Activated CD4-positive, alpha-beta T cell treated with anti-CD3 and anti-CD28 coated beads for 36 hours (primary cell): ENCODE measurements around the gene RAF1. TPM values are rescaled to one million over a fixed set of nuclear protein-coding genes. Genes with fewer than 3 reads are reported as not detected.

Experiments
- ATAC-seq: fragments of 200-7000 bp; cut with Tn5 transposase; one replicate; pipeline ENCODE4 v1.10.0; 2021; ENCODE audit warnings: mild to moderate bottlenecking, moderate library complexity
- CTCF ChIA-PET: fragments of 350-600 bp; sonication (Branson Sonifier 250); formaldehyde crosslinking; loops from one replicate; lab custom pipeline; 2021; ENCODE audit warnings: antibody characterized with exemption; lab: Charles Lee
- POLR2A ChIA-PET: fragments of 350-600 bp; sonication (Branson Sonifier 250); formaldehyde crosslinking; loops from one replicate; lab custom pipeline; 2021; ENCODE audit warnings: antibody characterized with exemption, inconsistent platforms; lab: Charles Lee
- DNase-seq: peaks from one replicate; pipeline ENCODE4 v3.0.0-alpha.2; 2020
- H3K27ac Mint-ChIP-seq: one replicate; pipeline ENCODE4 v1.8.0; 2021; ENCODE audit warnings: mixed read lengths
- H3K27me3 Mint-ChIP-seq: one replicate; pipeline ENCODE4 v1.8.0; 2021; ENCODE audit warnings: mixed read lengths
- H3K36me3 Mint-ChIP-seq: one replicate; pipeline ENCODE4 v1.8.0; 2021; ENCODE audit warnings: low read depth, mixed read lengths
- H3K4me1 Mint-ChIP-seq: one replicate; pipeline ENCODE4 v1.8.0; 2021; ENCODE audit warnings: mixed read lengths
- H3K4me3 Mint-ChIP-seq: one replicate; pipeline ENCODE4 v1.8.0; 2021; ENCODE audit warnings: mild to moderate bottlenecking, moderate library complexity, mixed read lengths
- H3K9me3 Mint-ChIP-seq: one replicate; pipeline ENCODE4 v1.8.0; 2021; ENCODE audit warnings: low read depth, mixed read lengths
- intact Hi-C, 2 experiments: fragments of 100-400 bp; cut with DNase I in 1 of 2; cut with micrococcal nuclease in 1 of 2; formaldehyde crosslinking; loops; one replicate each; pipeline versions ENCODE4 v1.14.2 to v1.15.1; 2022 to 2024; cut with DNase I, micrococcal nuclease
- total RNA-seq, 2 experiments: library from RNA; stranded (reverse); gene quantifications; one replicate each; pipeline ENCODE4 v1.2.3, GENCODE V29; 2021

Gene RAF1
- total RNA-seq, 2 experiments from 2014 or later: 66.8 to 74.7 TPM

- DNase-seq (peak; percentile 50), ATAC-seq (peak; percentile 74)
- Mint-ChIP-seq H3K9me3 (peaks cover 2% of the 10 kb centered on the region), H3K36me3 (peaks cover 11% of the 10 kb centered on the region), H3K27ac (peak overlapping the region; percentile 71), H3K4me1 (peaks cover 65% of the 10 kb centered on the region), H3K4me3 (peak overlapping the region; percentile 21), H3K27me3 (peaks cover 3% of the 10 kb centered on the region)
- intact Hi-C loops: loop anchor here (2.0 to 5.0 kb wide), 2 partner anchors 46 to 47 kb away; no protein-coding TSS in a partner anchor
- ChIA-PET CTCF (interaction anchor here (0.7 to 1.5 kb wide), 2 partner anchors 16 to 160 kb away, joined by 3 to 6 read pairs; no protein-coding TSS in a partner anchor), POLR2A (interaction anchor here (1.0 kb wide), 1 partner anchor 46 kb away, joined by 3 read pairs; no protein-coding TSS in a partner anchor)
These were observed 103.3 kb downstream of the RAF1 start for GRCh38 chr3:12560505-12561190.

- ATAC-seq (no peak), DNase-seq (no peak)
- POLR2A ChIA-PET: interaction anchor here (0.7 to 1.1 kb wide), 2 partner anchors 48 to 860 kb away, joined by 3 read pairs; no protein-coding TSS in a partner anchor
- peaks cover 10% of the 10 kb centered on the region for H3K27me3 Mint-ChIP-seq
- CTCF ChIA-PET: no interaction called here
- peaks cover 3% of the 10 kb centered on the region for H3K36me3 Mint-ChIP-seq
- intact Hi-C loops: loop anchor here in 1 of 2 experiments (5.0 to 10.0 kb wide), 7 partner anchors 362 to 1618 kb away; partner anchors contain the start of genes LSM3, TAMM41, VGLL4 and XPC
- peak overlapping the region; percentile 56 for H3K27ac Mint-ChIP-seq
- no peaks in the 10 kb centered on the region for H3K9me3 Mint-ChIP-seq
- peaks cover 62% of the 10 kb centered on the region for H3K4me1 Mint-ChIP-seq
- H3K4me3 Mint-ChIP-seq: no peak overlapping the region
These were observed 104.4 kb downstream of the RAF1 start for GRCh38 chr3:12559520-12559919.

- ChIA-PET CTCF (interaction anchor here (1.7 kb wide), 1 partner anchor 104 kb away, joined by 7 read pairs; no protein-coding TSS in a partner anchor), POLR2A (interaction anchor here (0.8 to 1.1 kb wide), 3 partner anchors 13 to 75 kb away, joined by 3 to 5 read pairs (median 3); partner anchors contain the start of gene TSEN2)
- Mint-ChIP-seq H3K9me3 (no peaks in the 10 kb centered on the region), H3K4me3 (peak overlapping the region; percentile 87), H3K4me1 (peaks cover 60% of the 10 kb centered on the region), H3K36me3 (no peaks in the 10 kb centered on the region), H3K27me3 (peaks cover 16% of the 10 kb centered on the region), H3K27ac (no peak overlapping the region)
- ATAC-seq (no peak), DNase-seq (no peak)
- intact Hi-C loops: loop anchor here in 1 of 2 experiments (5.0 to 10.0 kb wide), 7 partner anchors 361 to 1619 kb away; partner anchors contain the start of genes LSM3, TAMM41, VGLL4 and XPC
These were observed 105.2 kb downstream of the RAF1 start for GRCh38 chr3:12558706-12559105.

- peak overlapping the region; percentile 92 for H3K27ac Mint-ChIP-seq
- ChIA-PET CTCF (interaction anchor here (1.7 kb wide), 1 partner anchor 105 kb away, joined by 7 read pairs; no protein-coding TSS in a partner anchor), POLR2A (interaction anchor here (0.6 to 1.0 kb wide), 4 partner anchors 12 to 238 kb away, joined by 3 to 5 read pairs (median 3); partner anchors contain the start of genes RAF1 and TSEN2)
- H3K36me3 Mint-ChIP-seq: no peaks in the 10 kb centered on the region
- ATAC-seq (no peak), DNase-seq (no peak)
- no peaks in the 10 kb centered on the region for H3K9me3 Mint-ChIP-seq
- H3K4me3 Mint-ChIP-seq: peak overlapping the region; percentile 87
- peaks cover 58% of the 10 kb centered on the region for H3K4me1 Mint-ChIP-seq
- intact Hi-C loops: loop anchor here (1.0 to 10.0 kb wide), 14 partner anchors 73 to 1620 kb away; partner anchors contain the start of genes RAF1 (in 2 of the 2), TSEN2 (in 2 of the 2), LSM3 (in 1 of the 2) and RPL32 (in 1 of the 2)
- peaks cover 22% of the 10 kb centered on the region for H3K27me3 Mint-ChIP-seq
These were observed 106.3 kb downstream of the RAF1 start for GRCh38 chr3:12557473-12558100.

GRCh38 chr3:12556690-12557472, 107.0 kb downstream of the RAF1 start, which contains the start of gene MKRN2:
Gene MKRN2, plus strand, starts transcription at chr3:12557087. Its CDS starts 64 bp downstream, at chr3:12557151.
- ATAC-seq (peak; percentile 86), DNase-seq (peak; percentile 91)
- peak within 1 kb of the TSS; percentile 87 for H3K4me3 Mint-ChIP-seq
- ChIA-PET CTCF (no interaction called here), POLR2A (interaction anchor here (1.0 kb wide), 1 partner anchor 107 kb away, joined by 3 read pairs; the partner anchor contains the start of gene RAF1)
- H3K27me3 Mint-ChIP-seq: peaks cover 22% of the 10 kb centered on the region
- no peaks in the 10 kb centered on the region for H3K9me3 Mint-ChIP-seq
- intact Hi-C loops: loop anchor here (1.0 to 10.0 kb wide), 14 partner anchors 73 to 1620 kb away; partner anchors contain the start of genes RAF1 (in 2 of the 2), TSEN2 (in 2 of the 2), LSM3 (in 1 of the 2) and RPL32 (in 1 of the 2)
- H3K36me3 Mint-ChIP-seq: no peaks in the 10 kb centered on the region
- H3K27ac Mint-ChIP-seq: peak within 1 kb of the TSS; percentile 92
- H3K4me1 Mint-ChIP-seq: peaks cover 51% of the 10 kb centered on the region

GRCh38 chr3:12556314-12556689, 107.6 kb downstream of the RAF1 start:
- H3K9me3 Mint-ChIP-seq: no peaks in the 10 kb centered on the region
- CTCF ChIA-PET: interaction anchor here (1.0 to 1.5 kb wide), 2 partner anchors 74 to 163 kb away, joined by 3 to 4 read pairs; no protein-coding TSS in a partner anchor
- POLR2A ChIA-PET: no interaction called here
- peak overlapping the region; percentile 87 for H3K4me3 Mint-ChIP-seq
- peaks cover 45% of the 10 kb centered on the region for H3K4me1 Mint-ChIP-seq
- ATAC-seq: no peak
- intact Hi-C loops: loop anchor here (2.0 to 10.0 kb wide), 10 partner anchors 108 to 1621 kb away; partner anchors contain the start of genes LSM3 (in 1 of the 2), RAF1 (in 1 of the 2), TAMM41 (in 1 of the 2) and VGLL4 (in 1 of the 2)
- H3K27ac Mint-ChIP-seq: peak overlapping the region; percentile 84
- H3K27me3 Mint-ChIP-seq: peaks cover 22% of the 10 kb centered on the region
- H3K36me3 Mint-ChIP-seq: no peaks in the 10 kb centered on the region
- DNase-seq: no peak

GRCh38 chr3:12553921-12554391, 110.0 kb downstream of the RAF1 start:
- peak; percentile 21 for DNase-seq
- Mint-ChIP-seq H3K36me3 (no peaks in the 10 kb centered on the region), H3K9me3 (no peaks in the 10 kb centered on the region), H3K27ac (no peak overlapping the region), H3K27me3 (peaks cover 24% of the 10 kb centered on the region), H3K4me3 (peak overlapping the region; percentile 78), H3K4me1 (peaks cover 21% of the 10 kb centered on the region)
- POLR2A ChIA-PET: interaction anchor here (1.0 kb wide), 1 partner anchor 78 kb away, joined by 3 read pairs; no protein-coding TSS in a partner anchor
- CTCF ChIA-PET: interaction anchor here (0.6 to 0.9 kb wide), 3 partner anchors 45 to 256 kb away, joined by 3 read pairs; no protein-coding TSS in a partner anchor
- ATAC-seq: no peak
- intact Hi-C loops: loop anchor here in 1 of 2 experiments (10.0 kb wide), 1 partner anchor 411 kb away; no protein-coding TSS in a partner anchor

GRCh38 chr3:12549971-12550760, 113.8 kb downstream of the RAF1 start:
- H3K4me1 Mint-ChIP-seq: no peaks in the 10 kb centered on the region
- no peaks in the 10 kb centered on the region for H3K36me3 Mint-ChIP-seq
- CTCF ChIA-PET: no interaction called here
- H3K27me3 Mint-ChIP-seq: peaks cover 17% of the 10 kb centered on the region
- ATAC-seq: no peak
- H3K27ac Mint-ChIP-seq: no peak overlapping the region
- POLR2A ChIA-PET: no interaction called here
- no peak for DNase-seq
- no peak overlapping the region for H3K4me3 Mint-ChIP-seq
- H3K9me3 Mint-ChIP-seq: no peaks in the 10 kb centered on the region
- intact Hi-C loops: loop anchor here in 1 of 2 experiments (10.0 kb wide), 1 partner anchor 415 kb away; no protein-coding TSS in a partner anchor

GRCh38 chr3:12545473-12545791, 118.5 kb downstream of the RAF1 start, which contains the start of gene MKRN2OS:
Gene MKRN2OS, minus strand, starts transcription at chr3:12545499. Its CDS starts 35 bp downstream, at chr3:12545464.
- no peaks in the 10 kb centered on the region for H3K9me3 Mint-ChIP-seq
- H3K27ac Mint-ChIP-seq: no peak within 1 kb of the TSS
- H3K4me1 Mint-ChIP-seq: no peaks in the 10 kb centered on the region
- ATAC-seq: no peak
- POLR2A ChIA-PET: no interaction called here
- H3K4me3 Mint-ChIP-seq: no peak within 1 kb of the TSS
- intact Hi-C loops: no loop called here
- peaks cover 2% of the 10 kb centered on the region for H3K27me3 Mint-ChIP-seq
- no peaks in the 10 kb centered on the region for H3K36me3 Mint-ChIP-seq
- no peak for DNase-seq
- CTCF ChIA-PET: interaction anchor here (0.7 kb wide), 2 partner anchors 118 to 452 kb away, joined by 3 read pairs; no protein-coding TSS in a partner anchor
